SIG-M5 treated with dmso at 0.1 percent for 504 hours (cell line): ENCODE measurements around the gene DBI.
"Not testable (repeated sequence)": the region's sequence is repeated elsewhere in the genome, so short reads cannot be mapped to it uniquely, and the experiment has no call there.

Experiments
- DNase-seq: peaks from one replicate; lab custom pipeline; 2025; ENCODE audit not compliant: unreplicated experiment; lab: John Stamatoyannopoulos, UW

The DBI gene

GRCh38 chr2:119393971-119394748 lies 27.4 kb downstream of the DBI start:
- DNase-seq = no peak

GRCh38 chr2:119397196-119397595 lies 30.4 kb downstream of the DBI start:
- no peak for DNase-seq

GRCh38 chr2:119402106-119402505 lies 35.3 kb downstream of the DBI start:
- no peak for DNase-seq

GRCh38 chr2:119402645-119403560 lies 36.1 kb downstream of the DBI start:
- peak; percentile 54 for DNase-seq

GRCh38 chr2:119403618-119404017 lies 36.8 kb downstream of the DBI start:
- not testable (repeated sequence) for DNase-seq

GRCh38 chr2:119405151-119405550 lies 38.4 kb downstream of the DBI start:
- DNase-seq = no peak

GRCh38 chr2:119407430-119408220 lies 40.8 kb downstream of the DBI start:
- peak; percentile 43 for DNase-seq

GRCh38 chr2:119408221-119408619 lies 41.4 kb downstream of the DBI start:
- DNase-seq = no peak

GRCh38 chr2:119409506-119409905 lies 42.7 kb downstream of the DBI start:
- DNase-seq = no peak

GRCh38 chr2:119414894-119415293 lies 48.1 kb downstream of the DBI start:
- no peak for DNase-seq

- no peak for DNase-seq
These were observed 48.9 kb downstream of the DBI start for GRCh38 chr2:119415630-119416029.

GRCh38 chr2:119416299-119416923 lies 49.6 kb downstream of the DBI start:
- no peak for DNase-seq

GRCh38 chr2:119417908-119418307 lies 51.1 kb downstream of the DBI start:
- DNase-seq = no peak

GRCh38 chr2:119419065-119419464 lies 52.3 kb downstream of the DBI start:
- DNase-seq = no peak

- DNase-seq = no peak
These were observed 53.2 kb downstream of the DBI start for GRCh38 chr2:119419803-119420508.

- DNase-seq = no peak
These were observed 54.5 kb downstream of the DBI start for GRCh38 chr2:119421304-119421703.

GRCh38 chr2:119421741-119422140 lies 55.0 kb downstream of the DBI start:
- DNase-seq = no peak
